ENCODE data around the gene CCRL2.
A peak's percentile ranks its signal among the peaks of the same experiment; 100 is the strongest.
"Not testable (repeated sequence)": the region's sequence is repeated elsewhere in the genome, so short reads cannot be mapped to it uniquely, and the experiment has no call there.

CCRL2 gene

GRCh38 chr3:46429250-46429649 is 22.2 kb downstream of the CCRL2 start:
- no peak for DNase-seq (ENCODE audit: low read depth in 2 of 2)

- DNase-seq (ENCODE audit: low read depth in 2 of 2), result no peak
These were observed 22.6 kb downstream of the CCRL2 start for GRCh38 chr3:46429671-46430070.

GRCh38 chr3:46430879-46431278 is 23.8 kb downstream of the CCRL2 start:
- DNase-seq (ENCODE audit: low read depth in 2 of 2), result not testable (repeated sequence)

- DNase-seq (ENCODE audit: low read depth in 2 of 2), result not testable (repeated sequence)
These were observed 24.8 kb downstream of the CCRL2 start for GRCh38 chr3:46431905-46432304.

- DNase-seq (ENCODE audit: low read depth in 2 of 2), result not testable (repeated sequence)
These were observed 26.1 kb downstream of the CCRL2 start for GRCh38 chr3:46433118-46433517.

GRCh38 chr3:46433841-46434240 is 26.8 kb downstream of the CCRL2 start:
- DNase-seq (ENCODE audit: low read depth in 2 of 2), result no peak

- no peak for DNase-seq (ENCODE audit: low read depth in 2 of 2)
These were observed 28.1 kb downstream of the CCRL2 start for GRCh38 chr3:46435081-46435726.

- no peak for DNase-seq (ENCODE audit: low read depth in 2 of 2)
These were observed 31.8 kb downstream of the CCRL2 start for GRCh38 chr3:46438831-46439230.

GRCh38 chr3:46440531-46441294 is 33.7 kb downstream of the CCRL2 start:
- peak in 1 of 2 donors; percentile 6 for DNase-seq (ENCODE audit: low read depth in 2 of 2)

- peak in 1 of 2 donors; percentile 17 for DNase-seq (ENCODE audit: low read depth in 2 of 2)
These were observed 35.8 kb downstream of the CCRL2 start for GRCh38 chr3:46442576-46443530.

GRCh38 chr3:46447228-46447985 is 40.3 kb downstream of the CCRL2 start:
- no peak for DNase-seq (ENCODE audit: low read depth in 2 of 2)

GRCh38 chr3:46448721-46449120 is 41.7 kb downstream of the CCRL2 start:
- no peak for DNase-seq (ENCODE audit: low read depth in 2 of 2)

- no peak for DNase-seq (ENCODE audit: low read depth in 2 of 2)
These were observed 42.9 kb downstream of the CCRL2 start for GRCh38 chr3:46449755-46450552.

- no peak for DNase-seq (ENCODE audit: low read depth in 2 of 2)
These were observed 46.6 kb downstream of the CCRL2 start for GRCh38 chr3:46453526-46454208.

GRCh38 chr3:46454209-46454595 is 47.1 kb downstream of the CCRL2 start:
- no peak for DNase-seq (ENCODE audit: low read depth in 2 of 2)

- DNase-seq (ENCODE audit: low read depth in 2 of 2), result no peak
These were observed 47.5 kb downstream of the CCRL2 start for GRCh38 chr3:46454606-46455005.

GRCh38 chr3:46455231-46456115 is 48.4 kb downstream of the CCRL2 start:
- no peak for DNase-seq (ENCODE audit: low read depth in 2 of 2)

- no peak for DNase-seq (ENCODE audit: low read depth in 2 of 2)
These were observed 49.1 kb downstream of the CCRL2 start for GRCh38 chr3:46456118-46456517.
